ENCODE measurements around the gene CCL26. TPM values are rescaled to one million over a fixed set of nuclear protein-coding genes. Genes with fewer than 3 reads are reported as not detected.
"Not testable (repeated sequence)": the region's sequence is repeated elsewhere in the genome, so short reads cannot be mapped to it uniquely, and the experiment has no call there.

Gene CCL26
- total RNA-seq, 1 experiment from 2014 or later: 7.1 TPM

- no TSS peak for BruUV-seq (replicated peaks)
Measured at GRCh38 chr7:75793676-75794075, 21.7 kb upstream of the CCL26 start.

DNA sequence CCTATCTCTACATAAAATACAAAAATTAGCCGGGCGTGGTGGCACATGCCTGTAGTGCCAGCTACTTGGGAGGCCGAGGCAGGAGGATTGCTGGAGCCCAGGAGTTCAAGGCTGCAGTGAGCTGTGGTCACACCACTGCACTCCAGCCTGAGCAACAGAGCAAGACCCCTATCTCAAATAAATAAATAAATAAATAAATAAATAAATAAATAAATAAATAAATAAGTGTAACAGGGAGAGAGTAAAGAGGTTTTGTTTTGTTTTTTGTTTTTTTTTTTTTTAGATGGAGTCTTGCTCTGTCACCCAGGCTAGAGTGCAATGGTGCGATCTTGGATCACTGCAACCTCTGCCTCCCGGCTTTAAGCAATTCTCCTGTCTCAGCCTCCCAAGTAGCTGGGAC, 20.6 kb upstream of the CCL26 start:
- H2AFZ ChIP-seq (ENCODE audit: low read length); H3K4me3 ChIP-seq (ENCODE audit: low read length); H3F3A ChIP-seq (ENCODE audit: low read length, unreplicated experiment); H3K27ac ChIP-seq (ENCODE audit: low read length); ATAC-seq; H3K36me3 ChIP-seq (ENCODE audit: low read depth, low read length); H3K4me1 ChIP-seq (ENCODE audit: insufficient read depth, low read length); H3K9me2 ChIP-seq (replicated peaks; ENCODE audit: low read length); CTCF ChIA-PET; intact Hi-C loops (cut with micrococcal nuclease); H3K4me2 ChIP-seq (ENCODE audit: low read length); BruUV-seq (replicated peaks); POLR2A ChIA-PET (ENCODE audit: unreplicated experiment); H3K79me2 ChIP-seq (ENCODE audit: low read length); DNase-seq; H3K9ac ChIP-seq (ENCODE audit: low read length); H4K20me1 ChIP-seq (ENCODE audit: low read length); H3K9me3 ChIP-seq (ENCODE audit: low read length); H3K27me3 ChIP-seq (ENCODE audit: low read length): not testable (repeated sequence)

More at GRCh38 chr7:75793676-75794075, 21.7 kb upstream of the CCL26 start:
- Histone ChIP-seq H2AFZ (ENCODE audit: low read length) (no peak overlapping the region), H3K36me3 (ENCODE audit: low read depth, low read length) (no peaks in the 10 kb centered on the region), H3K4me3 (ENCODE audit: low read length) (no peak overlapping the region), H3K4me1 (ENCODE audit: insufficient read depth, low read length) (peaks cover 8% of the 10 kb centered on the region; the same call in 1 of the 2 replicates), H3K27me3 (ENCODE audit: low read length) (no peaks in the 10 kb centered on the region), H3K4me2 (ENCODE audit: low read length) (no peak overlapping the region), H3K9ac (ENCODE audit: low read length) (no peak overlapping the region), H3K79me2 (ENCODE audit: low read length) (no peaks in the 10 kb centered on the region), H3K27ac (ENCODE audit: low read length) (no peak overlapping the region), H4K20me1 (ENCODE audit: low read length) (no peaks in the 10 kb centered on the region), H3K9me2 (replicated peaks; ENCODE audit: low read length) (no peaks in the 10 kb centered on the region), H3F3A (ENCODE audit: low read length, unreplicated experiment) (no peaks in the 10 kb centered on the region), H3K9me3 (ENCODE audit: low read length) (no peaks in the 10 kb centered on the region)
- TF ChIP-seq, protein P1, sequence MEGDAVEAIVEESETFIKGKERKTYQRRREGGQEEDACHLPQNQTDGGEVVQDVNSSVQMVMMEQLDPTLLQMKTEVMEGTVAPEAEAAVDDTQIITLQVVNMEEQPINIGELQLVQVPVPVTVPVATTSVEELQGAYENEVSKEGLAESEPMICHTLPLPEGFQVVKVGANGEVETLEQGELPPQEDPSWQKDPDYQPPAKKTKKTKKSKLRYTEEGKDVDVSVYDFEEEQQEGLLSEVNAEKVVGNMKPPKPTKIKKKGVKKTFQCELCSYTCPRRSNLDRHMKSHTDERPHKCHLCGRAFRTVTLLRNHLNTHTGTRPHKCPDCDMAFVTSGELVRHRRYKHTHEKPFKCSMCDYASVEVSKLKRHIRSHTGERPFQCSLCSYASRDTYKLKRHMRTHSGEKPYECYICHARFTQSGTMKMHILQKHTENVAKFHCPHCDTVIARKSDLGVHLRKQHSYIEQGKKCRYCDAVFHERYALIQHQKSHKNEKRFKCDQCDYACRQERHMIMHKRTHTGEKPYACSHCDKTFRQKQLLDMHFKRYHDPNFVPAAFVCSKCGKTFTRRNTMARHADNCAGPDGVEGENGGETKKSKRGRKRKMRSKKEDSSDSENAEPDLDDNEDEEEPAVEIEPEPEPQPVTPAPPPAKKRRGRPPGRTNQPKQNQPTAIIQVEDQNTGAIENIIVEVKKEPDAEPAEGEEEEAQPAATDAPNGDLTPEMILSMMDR (conservative IDR thresholded peaks at IDR 0.05; ENCODE audit: low read depth, low read length): no peak
- TF ChIP-seq EZH2phosphoT487 (IDR thresholded peaks at IDR 0.05; ENCODE audit: borderline replicate concordance, low read length) (no peak), EZH2 (IDR thresholded peaks at IDR 0.05; ENCODE audit: low read length, unreplicated experiment) (no peak)
- DNase-seq (no peak), ATAC-seq (no peak)
- intact Hi-C loops (cut with micrococcal nuclease): no loop called here
- CTCF ChIA-PET: no interaction called here
- POLR2A ChIA-PET (ENCODE audit: unreplicated experiment): no interaction called here

DNA sequence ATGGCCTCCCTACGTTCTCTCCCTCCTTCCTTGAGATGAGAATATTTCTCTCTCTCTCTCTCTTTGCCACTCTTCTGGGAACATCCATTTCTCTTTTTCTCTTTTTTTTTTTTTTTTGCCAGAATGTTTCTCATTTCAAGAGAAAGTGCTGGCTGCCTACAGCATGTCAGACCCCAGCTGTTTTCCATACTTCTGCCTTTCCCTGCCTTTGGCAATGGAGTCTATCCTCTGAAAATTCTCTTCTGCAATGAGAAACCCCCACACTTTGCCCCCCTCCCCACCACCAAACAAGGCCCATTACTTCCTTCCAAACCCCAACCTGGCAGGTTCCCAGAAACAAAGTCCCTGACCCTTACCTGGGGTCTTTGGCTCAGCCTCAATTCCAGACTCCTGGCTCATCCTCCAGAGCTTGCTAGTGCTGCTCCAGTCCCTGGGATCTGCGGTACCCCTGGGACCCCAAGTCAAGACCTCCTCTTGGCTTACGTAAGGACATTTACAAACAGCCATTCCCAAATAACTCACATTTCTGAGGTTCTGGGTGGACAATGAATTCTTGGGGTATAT, 17.4 kb upstream of the CCL26 start:
- Histone ChIP-seq H3K36me3 (ENCODE audit: low read depth, low read length) (no peaks in the 10 kb centered on the region), H3K4me1 (ENCODE audit: insufficient read depth, low read length) (peaks cover 8% of the 10 kb centered on the region; the same call in 1 of the 2 replicates), H3K9ac (ENCODE audit: low read length) (no peak overlapping the region), H3F3A (ENCODE audit: low read length, unreplicated experiment) (no peaks in the 10 kb centered on the region), H3K4me2 (ENCODE audit: low read length) (no peak overlapping the region), H3K9me2 (replicated peaks; ENCODE audit: low read length) (no peaks in the 10 kb centered on the region), H4K20me1 (ENCODE audit: low read length) (no peaks in the 10 kb centered on the region), H3K27me3 (ENCODE audit: low read length) (no peaks in the 10 kb centered on the region), H3K4me3 (ENCODE audit: low read length) (no peak overlapping the region), H3K27ac (ENCODE audit: low read length) (no peak overlapping the region), H3K79me2 (ENCODE audit: low read length) (no peaks in the 10 kb centered on the region), H3K9me3 (ENCODE audit: low read length) (no peaks in the 10 kb centered on the region), H2AFZ (ENCODE audit: low read length) (no peak overlapping the region)
- ChIA-PET POLR2A (ENCODE audit: unreplicated experiment) (no interaction called here), CTCF (no interaction called here)
- TF ChIP-seq EZH2phosphoT487 (IDR thresholded peaks at IDR 0.05; ENCODE audit: borderline replicate concordance, low read length): no peak
- TF ChIP-seq, protein P1 (conservative IDR thresholded peaks at IDR 0.05; ENCODE audit: low read depth, low read length): no peak
- TF ChIP-seq EZH2 (IDR thresholded peaks at IDR 0.05; ENCODE audit: low read length, unreplicated experiment): no peak
- intact Hi-C loops (cut with micrococcal nuclease): no loop called here
- DNase-seq (no peak), ATAC-seq (no peak)
- BruUV-seq (replicated peaks): no TSS peak

DNA sequence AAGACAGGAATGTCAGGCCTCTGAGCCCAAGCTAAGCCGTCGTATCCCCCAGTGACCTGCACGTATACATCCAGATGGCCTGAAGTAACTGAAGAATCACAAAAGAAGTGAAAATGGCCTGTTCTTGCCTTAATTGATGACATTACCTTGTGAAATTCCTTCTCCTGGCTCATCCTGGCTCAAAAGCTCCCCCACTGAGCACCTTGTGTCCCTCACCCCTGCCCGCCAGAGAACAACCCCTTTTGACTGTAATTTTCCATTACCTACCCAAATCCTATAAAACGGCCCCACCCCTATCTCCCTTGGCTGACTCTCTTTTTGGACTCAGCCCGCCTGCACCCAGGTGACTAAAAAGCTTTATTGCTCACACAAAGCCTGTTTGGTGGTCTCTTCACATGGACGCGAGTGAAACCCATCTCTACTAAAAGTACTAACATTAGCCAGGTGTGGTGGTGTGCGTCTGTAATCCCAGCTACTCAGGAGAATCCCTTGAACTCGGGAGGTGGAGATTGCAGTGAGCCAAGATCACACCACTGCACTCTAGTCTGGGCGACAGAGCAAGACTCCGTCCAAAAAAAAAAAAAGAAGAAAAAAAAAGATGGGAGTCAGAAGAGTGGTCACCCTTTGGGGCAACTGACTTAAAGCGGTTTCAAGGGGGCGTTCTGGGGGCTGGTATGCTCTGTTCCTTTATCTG, 16.3 kb upstream of the CCL26 start:
- H3K9me2 ChIP-seq (replicated peaks; ENCODE audit: low read length); intact Hi-C loops (cut with micrococcal nuclease); H4K20me1 ChIP-seq (ENCODE audit: low read length); POLR2A ChIA-PET (ENCODE audit: unreplicated experiment); H3K27me3 ChIP-seq (ENCODE audit: low read length); H3F3A ChIP-seq (ENCODE audit: low read length, unreplicated experiment); H3K9ac ChIP-seq (ENCODE audit: low read length); CTCF ChIA-PET; H3K9me3 ChIP-seq (ENCODE audit: low read length); H3K79me2 ChIP-seq (ENCODE audit: low read length); DNase-seq; BruUV-seq (replicated peaks); H3K27ac ChIP-seq (ENCODE audit: low read length); H2AFZ ChIP-seq (ENCODE audit: low read length); ATAC-seq; H3K4me2 ChIP-seq (ENCODE audit: low read length); H3K36me3 ChIP-seq (ENCODE audit: low read depth, low read length); H3K4me1 ChIP-seq (ENCODE audit: insufficient read depth, low read length); H3K4me3 ChIP-seq (ENCODE audit: low read length): not testable (repeated sequence)

DNA sequence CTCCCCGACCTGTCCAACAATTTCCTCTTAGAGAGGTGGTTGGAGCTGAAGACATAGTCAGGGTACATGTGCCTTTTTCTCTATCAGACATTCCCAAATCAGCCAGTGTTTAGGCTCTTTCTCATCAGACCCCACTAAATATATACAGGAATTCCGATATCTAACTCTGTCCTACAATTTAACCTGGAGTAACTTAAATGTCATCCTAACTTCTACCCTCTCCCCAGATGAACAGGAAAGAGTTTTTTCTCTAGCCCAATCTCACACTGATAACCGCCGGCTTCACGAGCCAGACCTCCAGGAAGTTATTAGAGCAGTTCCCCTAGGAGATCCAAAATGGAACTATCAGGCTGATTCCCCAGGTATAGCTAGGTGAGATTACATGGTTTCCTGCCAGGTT, 11.0 kb upstream of the CCL26 start:
- ATAC-seq; H3K9me3 ChIP-seq (ENCODE audit: low read length); H3K36me3 ChIP-seq (ENCODE audit: low read depth, low read length); POLR2A ChIA-PET (ENCODE audit: unreplicated experiment); CTCF ChIA-PET; intact Hi-C loops (cut with micrococcal nuclease); BruUV-seq (replicated peaks); H3F3A ChIP-seq (ENCODE audit: low read length, unreplicated experiment); H3K4me3 ChIP-seq (ENCODE audit: low read length); H3K27ac ChIP-seq (ENCODE audit: low read length); H3K4me2 ChIP-seq (ENCODE audit: low read length); H2AFZ ChIP-seq (ENCODE audit: low read length); H3K9ac ChIP-seq (ENCODE audit: low read length); H4K20me1 ChIP-seq (ENCODE audit: low read length); H3K79me2 ChIP-seq (ENCODE audit: low read length); H3K9me2 ChIP-seq (replicated peaks; ENCODE audit: low read length); H3K4me1 ChIP-seq (ENCODE audit: insufficient read depth, low read length); DNase-seq; H3K27me3 ChIP-seq (ENCODE audit: low read length): not testable (repeated sequence)
